Left ventricle myocardium superior (tissue), 1 donor: ENCODE data around the gene TSBP1. TPM values are rescaled to one million over a fixed set of nuclear protein-coding genes. Genes with fewer than 3 reads are reported as not detected.

ENCODE experiments used
- ATAC-seq: fragments of 200-7000 bp; cut with Tn5 transposase; one replicate; pipeline ENCODE4 v1.9.1; 2020; ENCODE audit warnings: mild to moderate bottlenecking, moderate library complexity
- DNase-seq: peaks from one replicate; pipeline ENCODE4 v3.0.0-alpha.2; 2020
- intact Hi-C: fragments of 100-400 bp; cut with micrococcal nuclease; formaldehyde crosslinking; loops from one replicate; pipeline ENCODE4 v1.11.0; 2022
- long read RNA-seq: library from polyadenylated mRNA; unstranded; transcript quantifications from one replicate; pipeline ENCODE4 v2.0.0, GENCODE V29; 2021
- total RNA-seq: library from RNA; stranded (reverse); fragmentation: NEBNext Ultra II Directional; extraction: Animal tissue kit (Norgen Biotek cat#: 25700); gene quantifications from one replicate; pipeline ENCODE4 v1.2.1, GENCODE V29; 2021
- donor health status: DM: no; HTN: yes; CAD: no; lungs with severe emphysema.

Gene TSBP1, protein sequence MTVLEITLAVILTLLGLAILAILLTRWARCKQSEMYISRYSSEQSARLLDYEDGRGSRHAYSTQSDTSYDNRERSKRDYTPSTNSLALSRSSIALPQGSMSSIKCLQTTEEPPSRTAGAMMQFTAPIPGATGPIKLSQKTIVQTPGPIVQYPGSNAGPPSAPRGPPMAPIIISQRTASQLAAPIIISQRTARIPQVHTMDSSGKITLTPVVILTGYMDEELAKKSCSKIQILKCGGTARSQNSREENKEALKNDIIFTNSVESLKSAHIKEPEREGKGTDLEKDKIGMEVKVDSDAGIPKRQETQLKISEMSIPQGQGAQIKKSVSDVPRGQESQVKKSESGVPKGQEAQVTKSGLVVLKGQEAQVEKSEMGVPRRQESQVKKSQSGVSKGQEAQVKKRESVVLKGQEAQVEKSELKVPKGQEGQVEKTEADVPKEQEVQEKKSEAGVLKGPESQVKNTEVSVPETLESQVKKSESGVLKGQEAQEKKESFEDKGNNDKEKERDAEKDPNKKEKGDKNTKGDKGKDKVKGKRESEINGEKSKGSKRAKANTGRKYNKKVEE
- not detected for total RNA-seq
- long read RNA-seq = 0 reads

- ATAC-seq (no peak), DNase-seq (no peak)
- intact Hi-C loops = no loop called here
Measured at GRCh38 chr6:32371803-32372202, at the start of gene TSBP1. TSBP1 (minus strand) TSS chr6:32371903; CDS start chr6:32371706, 197 bp downstream.

GRCh38 chr6:32416036-32416435 lies 44.3 kb upstream of the TSBP1 start:
- DNase-seq (no peak), ATAC-seq (no peak)
- intact Hi-C loops = loop anchor here (10.0 kb wide), 3 partner anchors 171 to 449 kb away; no protein-coding TSS in a partner anchor

- DNase-seq = peak; percentile 74
- intact Hi-C loops = loop anchor here (10.0 kb wide), 3 partner anchors 171 to 449 kb away; no protein-coding TSS in a partner anchor
- ATAC-seq = peak; percentile 73
Measured at GRCh38 chr6:32415521-32416019, 43.9 kb upstream of the TSBP1 start.

- intact Hi-C loops = loop anchor here (10.0 kb wide), 3 partner anchors 169 to 451 kb away; no protein-coding TSS in a partner anchor
- ATAC-seq (peak; percentile 84), DNase-seq (peak; percentile 81)
Measured at GRCh38 chr6:32413427-32414047, 41.8 kb upstream of the TSBP1 start.

DNA sequence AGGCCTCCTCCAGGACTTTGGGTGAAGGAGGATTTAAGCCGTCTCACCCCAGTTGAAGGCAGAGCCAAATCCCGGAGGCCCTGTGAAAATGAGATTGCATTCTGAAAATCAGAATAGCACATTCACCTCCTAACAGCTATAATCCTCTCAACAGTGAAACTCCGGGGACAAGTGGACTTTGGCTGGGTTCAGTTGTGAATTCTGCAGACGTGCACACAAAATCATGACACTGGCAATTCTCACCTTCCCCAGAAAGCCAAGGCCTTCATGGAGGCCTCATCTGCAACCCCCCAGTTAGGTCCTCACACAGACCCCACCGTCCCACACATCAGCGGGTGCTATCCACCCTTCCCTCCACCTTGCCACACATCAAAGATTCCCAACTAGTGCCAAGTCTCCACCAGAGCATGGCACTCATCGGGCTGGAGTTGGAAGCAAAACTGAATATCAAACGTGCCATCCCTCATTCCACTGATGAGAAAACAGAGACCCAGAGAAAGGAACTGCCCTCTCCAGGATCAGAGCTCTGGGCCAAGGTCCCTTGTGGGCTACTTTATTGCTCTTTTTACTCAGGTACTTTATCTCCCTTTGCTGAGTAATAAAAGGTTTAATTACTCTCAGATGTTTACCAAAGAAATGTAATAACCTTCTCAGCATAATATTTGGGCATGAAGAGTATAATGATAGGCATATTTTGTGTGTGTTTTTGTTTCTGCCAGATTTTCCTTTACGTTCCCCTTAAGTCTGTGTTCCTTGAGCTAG lies 40.0 kb upstream of the TSBP1 start:
- intact Hi-C loops = loop anchor here (10.0 kb wide), 3 partner anchors 167 to 453 kb away; no protein-coding TSS in a partner anchor
- no peak for DNase-seq
- no peak for ATAC-seq

DNA sequence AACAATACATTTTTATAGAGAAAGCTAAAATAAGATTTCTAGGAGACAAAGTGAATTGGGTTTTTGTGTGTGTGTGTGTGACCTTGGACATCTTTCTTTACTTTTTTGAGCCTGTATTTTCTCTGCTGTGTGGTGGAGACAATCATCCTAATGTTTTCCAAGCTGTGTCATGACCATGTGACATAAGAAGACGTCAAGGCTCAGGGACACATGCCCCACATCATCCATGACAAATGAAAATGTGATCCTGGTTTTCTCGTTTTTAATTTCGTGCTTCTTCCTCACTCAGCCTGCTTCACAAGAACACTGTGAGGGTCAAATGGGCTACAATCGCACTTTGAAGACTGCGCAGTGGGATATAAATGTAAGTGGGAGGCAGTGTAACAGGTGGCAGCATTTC lies 39.2 kb upstream of the TSBP1 start:
- intact Hi-C loops = loop anchor here (10.0 kb wide), 3 partner anchors 166 to 454 kb away; no protein-coding TSS in a partner anchor
- no peak for DNase-seq
- ATAC-seq = no peak

DNA sequence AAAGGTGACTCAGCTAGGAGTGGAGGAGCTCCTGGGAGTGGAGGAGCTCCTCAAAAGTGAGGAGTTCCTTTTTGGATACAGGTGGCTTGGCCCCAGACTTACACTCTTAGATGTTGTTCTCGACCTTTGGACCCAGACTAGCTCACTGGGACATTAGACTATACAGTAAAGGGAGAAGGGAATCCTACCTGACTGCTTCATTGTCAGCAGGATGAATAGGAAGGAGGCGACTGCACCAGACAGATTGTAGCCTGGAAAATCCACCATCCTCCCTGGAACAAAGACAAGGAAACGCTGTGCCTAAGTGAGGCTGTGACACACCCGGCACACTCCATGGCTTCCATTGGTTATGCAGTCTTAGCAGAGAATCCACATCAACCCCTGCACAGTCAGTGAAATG lies 35.2 kb upstream of the TSBP1 start, which contains the start of gene BTNL2:
Gene BTNL2 (minus strand): TSS at position 325 of the 400 bp plus-strand sequence. CDS start 58 bp downstream, at position 267.
- intact Hi-C loops = no loop called here
- no peak for ATAC-seq
- DNase-seq = no peak

DNA sequence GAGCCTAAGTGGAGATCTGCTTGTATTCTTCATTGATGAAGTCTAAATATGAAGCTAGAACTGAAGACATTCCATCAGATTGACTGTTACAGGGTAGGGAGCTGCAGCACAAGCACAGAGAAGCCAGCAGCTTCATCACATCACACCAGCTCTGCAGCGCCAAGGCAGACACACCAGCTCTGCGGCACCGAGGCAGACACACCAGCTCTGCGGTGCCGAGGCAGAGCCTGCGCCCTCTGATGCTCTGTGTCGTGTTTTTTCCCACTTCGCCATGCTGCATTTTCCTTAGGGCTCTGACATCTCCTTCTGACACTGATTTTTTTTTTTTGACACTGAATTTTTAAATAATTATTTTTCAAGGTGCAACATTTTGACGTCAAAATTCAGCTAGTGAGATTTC lies 34.5 kb upstream of the TSBP1 start:
- ATAC-seq (no peak), DNase-seq (no peak)
- intact Hi-C loops = no loop called here

DNA sequence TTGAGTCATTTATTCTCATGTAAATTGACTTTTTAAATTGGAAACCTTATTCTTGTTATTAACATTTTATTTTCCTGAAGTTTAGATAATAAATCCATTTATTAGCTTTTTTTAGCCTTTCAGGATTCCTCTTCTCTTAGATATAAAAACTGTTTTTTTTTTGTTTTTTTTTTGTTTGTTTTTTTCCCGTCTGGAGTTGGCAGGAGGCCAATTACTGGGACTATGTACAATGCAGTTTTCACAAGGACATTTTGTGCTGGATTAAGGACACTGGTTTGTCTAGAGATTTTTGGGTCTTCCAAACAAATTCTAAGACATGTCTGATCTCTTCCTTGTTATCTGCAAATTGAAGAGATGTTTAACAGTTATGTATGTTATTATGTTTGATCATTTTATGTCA lies 34.0 kb upstream of the TSBP1 start:
- ATAC-seq = no peak
- intact Hi-C loops = no loop called here

GRCh38 chr6:32402812-32403211 lies 31.1 kb upstream of the TSBP1 start:
- intact Hi-C loops = no loop called here
- no peak for DNase-seq
- ATAC-seq = no peak

More for the DNA sequence above, 34.0 kb upstream of the TSBP1 start:
- DNase-seq = no peak

GRCh38 chr6:32401284-32401963 lies 29.7 kb upstream of the TSBP1 start:
- ATAC-seq (no peak), DNase-seq (no peak)
- intact Hi-C loops = no loop called here

DNA sequence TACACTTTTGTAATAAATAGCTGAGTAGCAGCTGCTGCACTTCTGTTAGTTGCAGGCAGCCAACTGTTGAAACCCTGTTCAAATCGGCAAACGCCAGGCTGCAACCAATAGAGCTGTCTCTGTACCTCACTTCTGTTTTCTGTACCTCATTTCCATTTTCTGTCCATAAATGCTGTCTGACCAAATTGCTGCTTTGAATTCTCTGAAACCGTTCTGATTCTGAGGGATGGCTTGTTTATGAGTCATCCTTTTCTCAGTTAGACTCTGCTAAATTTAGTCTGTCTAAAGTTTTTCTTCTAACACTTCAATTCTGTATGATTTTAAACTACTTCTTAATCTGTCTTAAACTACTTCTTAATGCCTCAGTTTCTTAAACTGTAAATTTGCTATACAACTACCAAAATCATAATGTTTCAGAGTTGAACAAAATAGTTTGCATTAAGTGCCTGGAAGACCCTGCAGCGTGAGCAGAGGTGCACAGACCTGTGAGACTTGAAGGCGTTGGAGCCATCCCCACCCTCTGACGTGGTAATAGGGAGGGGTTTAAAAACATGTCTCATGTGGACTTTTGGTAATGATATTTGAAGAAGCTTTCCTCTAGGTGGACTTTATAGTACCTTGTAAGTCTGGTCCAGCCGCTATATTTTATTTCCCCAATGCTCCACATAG lies 25.7 kb upstream of the TSBP1 start:
- DNase-seq (no peak), ATAC-seq (no peak)
- intact Hi-C loops = loop anchor here (10.0 kb wide), 1 partner anchor 387 kb away; no protein-coding TSS in a partner anchor

- no peak for DNase-seq
- intact Hi-C loops = loop anchor here (10.0 kb wide), 1 partner anchor 389 kb away; no protein-coding TSS in a partner anchor
- no peak for ATAC-seq
Measured at GRCh38 chr6:32396028-32396427, 24.3 kb upstream of the TSBP1 start.

DNA sequence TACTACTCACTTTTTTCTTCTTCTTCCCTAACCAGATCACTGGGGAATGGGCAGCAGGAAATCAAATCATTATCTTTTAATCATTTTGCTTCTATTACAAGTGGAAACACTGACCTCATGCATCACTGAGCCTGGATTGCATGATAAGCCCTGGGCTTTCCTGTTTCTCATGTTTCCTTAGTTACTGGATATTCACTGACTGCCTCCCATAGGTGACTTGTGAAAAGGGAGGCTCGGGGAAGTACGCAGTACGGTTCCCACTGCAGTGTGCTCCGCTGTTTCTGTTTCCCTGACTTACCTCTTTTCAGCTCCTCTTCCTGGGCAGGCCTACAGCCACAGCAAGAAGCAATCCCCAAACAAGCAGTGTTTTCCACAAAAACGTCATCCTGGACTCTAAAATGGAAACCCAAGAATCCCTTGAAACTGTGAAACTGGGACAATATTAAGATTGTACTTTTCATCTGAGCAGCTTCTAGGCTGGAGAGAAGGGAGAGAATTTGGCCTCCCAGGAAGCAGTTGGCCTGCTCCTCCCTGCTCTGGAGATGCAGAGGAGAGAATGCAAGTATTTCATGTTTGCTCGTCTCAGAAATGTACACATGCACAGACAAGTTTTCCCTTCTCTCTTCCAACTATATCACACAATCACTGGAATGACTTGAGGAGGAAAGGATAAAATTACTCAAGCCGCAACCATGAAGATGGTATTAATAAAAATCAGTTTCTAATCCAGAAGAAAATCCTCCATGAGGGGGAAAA lies 22.1 kb upstream of the TSBP1 start:
- DNase-seq = no peak

GRCh38 chr6:32391505-32391904 lies 19.8 kb upstream of the TSBP1 start:
- DNase-seq = no peak
- ATAC-seq = no peak
- intact Hi-C loops = loop anchor here (10.0 kb wide), 1 partner anchor 393 kb away; no protein-coding TSS in a partner anchor

More for the DNA sequence above, 22.1 kb upstream of the TSBP1 start:
- ATAC-seq = peak; percentile 80
- intact Hi-C loops = loop anchor here (10.0 kb wide), 1 partner anchor 391 kb away; no protein-coding TSS in a partner anchor

DNA sequence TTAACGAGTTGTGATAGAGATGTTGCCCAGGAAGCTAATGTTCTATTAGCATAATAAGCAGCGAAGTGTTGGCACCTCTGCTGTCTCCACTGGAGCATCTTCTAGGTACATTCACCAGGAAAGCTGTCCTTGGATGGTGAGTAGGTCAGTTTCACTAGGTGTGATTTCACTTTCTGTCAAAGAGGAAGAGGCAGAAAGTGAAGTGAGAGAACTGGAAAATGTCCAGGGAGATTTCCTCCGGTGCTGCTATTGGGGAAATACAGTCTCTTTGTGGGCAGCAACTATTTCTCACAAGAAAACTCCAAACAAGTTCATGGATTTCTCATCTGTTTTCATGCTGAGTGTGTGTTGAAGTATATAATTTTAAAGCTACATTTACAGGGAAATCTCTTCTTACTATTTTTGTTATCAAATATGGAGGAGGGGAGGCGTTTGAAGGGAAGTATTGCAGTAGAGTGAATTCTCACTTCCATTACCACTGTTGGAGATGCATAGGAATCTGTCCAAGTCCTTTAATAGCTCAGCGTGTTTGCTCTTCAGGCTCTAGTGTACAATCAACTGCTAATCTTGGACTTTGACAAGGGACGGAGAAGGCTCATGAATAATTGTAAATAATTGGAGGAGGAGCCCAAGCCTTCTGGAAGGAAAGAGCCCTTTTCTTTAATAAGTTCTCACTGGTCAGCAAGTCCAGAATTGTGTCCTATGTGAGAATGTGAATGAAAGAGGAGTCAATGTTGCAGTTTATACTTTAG lies 16.1 kb upstream of the TSBP1 start:
- intact Hi-C loops = no loop called here
- ATAC-seq (no peak), DNase-seq (no peak)
